Smooth muscle cell (in vitro differentiated cells): ENCODE data around the gene SRSF6. TPM values are rescaled to one million over a fixed set of nuclear protein-coding genes. Genes with fewer than 3 reads are reported as not detected.

Source experiments
- DNase-seq: peaks from one replicate; lab custom pipeline; 2025; ENCODE audit not compliant: unreplicated experiment; lab: John Stamatoyannopoulos, UW
- H2AFZ ChIP-seq: fragments of 200-600 bp; sonication (generic); 2 replicates; pipeline ENCODE4 v1.6.0; 2016; ENCODE audit warnings: antibody characterized with exemption, low read depth, mild to moderate bottlenecking
- H3F3A ChIP-seq: fragments of 200-600 bp; sonication (generic); 2 replicates; pipeline ENCODE4 v1.6.0; 2017; ENCODE audit warnings: antibody characterized with exemption, low read depth
- H3K27ac ChIP-seq: fragments of 200-600 bp; sonication (generic); 2 replicates; pipeline ENCODE4 v1.5.1; 2016; ENCODE audit warnings: low read depth, mild to moderate bottlenecking
- H3K27me3 ChIP-seq: fragments of 200-600 bp; sonication (generic); 2 replicates; pipeline ENCODE4 v1.6.1; 2016; ENCODE audit warnings: low read depth, mild to moderate bottlenecking
- H3K36me3 ChIP-seq: fragments of 200-600 bp; sonication (generic); 2 replicates; pipeline ENCODE4 v1.5.1; 2016; ENCODE audit warnings: low read depth
- H3K4me1 ChIP-seq: fragments of 200-600 bp; sonication (generic); 2 replicates; pipeline ENCODE4 v1.5.1; 2016; ENCODE audit warnings: low read depth
- H3K4me2 ChIP-seq: fragments of 200-600 bp; sonication (generic); 2 replicates; pipeline ENCODE4 v1.6.0; 2016; ENCODE audit warnings: mild to moderate bottlenecking
- H3K4me3 ChIP-seq: fragments of 200-600 bp; sonication (generic); 2 replicates; pipeline ENCODE4 v1.5.1; 2016; ENCODE audit warnings: mild to moderate bottlenecking
- H3K79me2 ChIP-seq: fragments of 200-600 bp; sonication (generic); 2 replicates; pipeline ENCODE4 v1.6.0; 2016; ENCODE audit warnings: low read depth, mild to moderate bottlenecking
- H3K9ac ChIP-seq: fragments of 200-600 bp; sonication (generic); 2 replicates; pipeline ENCODE4 v1.6.0; 2016; ENCODE audit warnings: low read depth
- H3K9me3 ChIP-seq: fragments of 200-600 bp; sonication (generic); replicated peaks from 2 replicates; pipeline ENCODE4 v1.5.1; 2016; ENCODE audit warnings: low read depth
- H4K20me1 ChIP-seq: fragments of 200-600 bp; sonication (generic); 2 replicates; pipeline ENCODE4 v1.6.0; 2016; ENCODE audit warnings: low read depth
- CTCF ChIP-seq: fragments of 200-600 bp; sonication (generic); IDR thresholded peaks from 2 replicates; pipeline ENCODE4 v1.5.1; 2017; ENCODE audit warnings: borderline replicate concordance, mild to moderate bottlenecking, antibody characterized with exemption; ENCODE audit not compliant: insufficient read depth, poor library complexity, severe bottlenecking
- WGBS: methylation state at CpG from one replicate; pipeline ENCODE4 v1.1.7; 2016; ENCODE audit warnings: low lambda C conversion rate; 5-methylcytosine and 5-hydroxymethylcytosine counted together
- polyA plus RNA-seq: library from polyadenylated mRNA; unstranded; fragments of >200 nt; fragmentation: Nextera tagmentation; extraction: Ambion mirVana; gene quantifications from 2 replicates; pipeline ENCODE4 v1.2.1, GENCODE V29; 2016
- total RNA-seq: library from RNA; depleted of rRNA; stranded (reverse); fragments of >200 nt; gene quantifications from 2 replicates; pipeline ENCODE4 v1.2.3, GENCODE V29; 2014

The SRSF6 gene
- total and polyA plus RNA-seq, 2 experiments from 2014 or later: 25.1 to 85.0 TPM

- peaks cover 74% of the 10 kb centered on the region for H4K20me1 ChIP-seq
- H3K79me2 ChIP-seq: peaks cover 64% of the 10 kb centered on the region
- H3K9ac ChIP-seq: no peak overlapping the region
- no peak for DNase-seq
- peak overlapping the region; percentile 100 for H3K27ac ChIP-seq
- H3K4me2 ChIP-seq: peak overlapping the region; percentile 16
- no peak overlapping the region for H3K4me3 ChIP-seq
- 98% methylated on average over 23 of the region's 23 CpGs for WGBS
- H3K36me3 ChIP-seq: peaks cover 37% of the 10 kb centered on the region
- H2AFZ ChIP-seq: no peak overlapping the region
- peaks cover 39% of the 10 kb centered on the region for H3F3A ChIP-seq
- no peaks in the 10 kb centered on the region for H3K9me3 ChIP-seq
- no peaks in the 10 kb centered on the region for H3K27me3 ChIP-seq
- no peak for TF ChIP-seq CTCF
- H3K4me1 ChIP-seq: peaks cover 22% of the 10 kb centered on the region
Measured at GRCh38 chr20:43460172-43460829, 2.6 kb downstream of the SRSF6 start.

- WGBS: 99% methylated on average over 10 of the region's 10 CpGs
- Histone ChIP-seq H3K36me3 (peaks cover 37% of the 10 kb centered on the region), H3K4me1 (peaks cover 22% of the 10 kb centered on the region), H3K9ac (no peak overlapping the region), H3K27ac (no peak overlapping the region), H3K4me2 (no peak overlapping the region), H4K20me1 (peaks cover 79% of the 10 kb centered on the region), H3K79me2 (peaks cover 64% of the 10 kb centered on the region), H3K9me3 (no peaks in the 10 kb centered on the region), H2AFZ (no peak overlapping the region), H3K27me3 (no peaks in the 10 kb centered on the region), H3F3A (peaks cover 40% of the 10 kb centered on the region), H3K4me3 (no peak overlapping the region)
- DNase-seq: no peak
- no peak for TF ChIP-seq CTCF
Measured at GRCh38 chr20:43460830-43461200, 3.1 kb downstream of the SRSF6 start.

- 98% methylated on average over 3 of the region's 3 CpGs for WGBS
- Histone ChIP-seq H3K9ac (no peak overlapping the region), H3K27ac (peak overlapping the region; percentile 20), H3F3A (peaks cover 49% of the 10 kb centered on the region), H3K4me3 (no peak overlapping the region), H3K4me2 (peak overlapping the region; percentile 20), H2AFZ (no peak overlapping the region), H3K9me3 (no peaks in the 10 kb centered on the region), H3K79me2 (peaks cover 64% of the 10 kb centered on the region), H3K4me1 (peaks cover 20% of the 10 kb centered on the region), H3K36me3 (peaks cover 37% of the 10 kb centered on the region), H3K27me3 (no peaks in the 10 kb centered on the region), H4K20me1 (peaks cover 92% of the 10 kb centered on the region)
- no peak for TF ChIP-seq CTCF
- no peak for DNase-seq
Measured at GRCh38 chr20:43461894-43462659, 4.4 kb downstream of the SRSF6 start.
